ENCODE measurements around the gene NOTUM. TPM values are rescaled to one million over a fixed set of nuclear protein-coding genes. Genes with fewer than 3 reads are reported as not detected.
A peak's percentile ranks its signal among the peaks of the same experiment; 100 is the strongest.

Gene NOTUM
- total RNA-seq, 1 experiment from 2014 or later = not detected

DNA sequence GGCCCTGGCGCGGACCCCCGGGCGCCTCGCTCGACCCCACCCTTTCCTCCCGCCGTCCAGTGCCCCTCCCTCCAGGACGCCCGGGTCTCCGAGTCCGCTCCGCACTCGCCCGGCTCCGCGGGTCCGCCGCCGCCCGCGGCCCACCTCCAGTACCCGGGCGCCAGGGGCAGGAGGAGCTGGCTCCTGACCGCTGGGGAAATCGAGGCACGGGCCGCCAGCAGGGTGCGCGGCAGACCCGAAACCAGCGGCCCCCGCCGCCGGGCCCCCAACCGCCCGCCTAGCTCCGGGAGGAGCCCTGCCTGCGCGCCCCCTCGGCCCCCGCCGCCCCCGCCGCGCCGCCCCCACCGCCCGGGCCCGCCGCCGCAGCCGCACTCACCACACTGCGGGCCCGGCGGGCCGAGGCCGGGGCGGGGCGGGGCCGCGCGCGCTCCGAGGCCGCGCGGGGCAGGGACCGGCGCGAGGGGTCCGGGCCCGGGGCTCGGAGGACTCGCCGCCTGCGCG, 33.8 kb downstream of the NOTUM start:
- Histone ChIP-seq H3K4me3 (ENCODE audit: low read length) (peak overlapping the region; percentile 75), H4K20me1 (ENCODE audit: low read length) (no peaks in the 10 kb centered on the region), H3K27ac (ENCODE audit: low read length) (peak overlapping the region; percentile 80), H3K9me2 (replicated peaks; ENCODE audit: low read length) (no peaks in the 10 kb centered on the region), H3K9ac (ENCODE audit: low read length) (peak overlapping the region; percentile 80), H3F3A (ENCODE audit: low read length, unreplicated experiment) (no peaks in the 10 kb centered on the region), H3K79me2 (ENCODE audit: low read length) (peaks cover 61% of the 10 kb centered on the region), H2AFZ (ENCODE audit: low read length) (no peak overlapping the region), H3K36me3 (ENCODE audit: low read depth, low read length) (peaks cover 2% of the 10 kb centered on the region; the same call in 1 of the 2 replicates), H3K4me2 (ENCODE audit: low read length) (peak overlapping the region; percentile 87), H3K4me1 (ENCODE audit: insufficient read depth, low read length) (peaks cover 41% of the 10 kb centered on the region), H3K27me3 (ENCODE audit: low read length) (no peaks in the 10 kb centered on the region), H3K9me3 (ENCODE audit: low read length) (no peaks in the 10 kb centered on the region)
- DNase-seq (no peak), ATAC-seq (no peak)
- TF ChIP-seq EZH2 (IDR thresholded peaks at IDR 0.05; ENCODE audit: low read length, unreplicated experiment) (no peak), EZH2phosphoT487 (IDR thresholded peaks at IDR 0.05; ENCODE audit: borderline replicate concordance, low read length) (no peak)
- TF ChIP-seq, protein P1, sequence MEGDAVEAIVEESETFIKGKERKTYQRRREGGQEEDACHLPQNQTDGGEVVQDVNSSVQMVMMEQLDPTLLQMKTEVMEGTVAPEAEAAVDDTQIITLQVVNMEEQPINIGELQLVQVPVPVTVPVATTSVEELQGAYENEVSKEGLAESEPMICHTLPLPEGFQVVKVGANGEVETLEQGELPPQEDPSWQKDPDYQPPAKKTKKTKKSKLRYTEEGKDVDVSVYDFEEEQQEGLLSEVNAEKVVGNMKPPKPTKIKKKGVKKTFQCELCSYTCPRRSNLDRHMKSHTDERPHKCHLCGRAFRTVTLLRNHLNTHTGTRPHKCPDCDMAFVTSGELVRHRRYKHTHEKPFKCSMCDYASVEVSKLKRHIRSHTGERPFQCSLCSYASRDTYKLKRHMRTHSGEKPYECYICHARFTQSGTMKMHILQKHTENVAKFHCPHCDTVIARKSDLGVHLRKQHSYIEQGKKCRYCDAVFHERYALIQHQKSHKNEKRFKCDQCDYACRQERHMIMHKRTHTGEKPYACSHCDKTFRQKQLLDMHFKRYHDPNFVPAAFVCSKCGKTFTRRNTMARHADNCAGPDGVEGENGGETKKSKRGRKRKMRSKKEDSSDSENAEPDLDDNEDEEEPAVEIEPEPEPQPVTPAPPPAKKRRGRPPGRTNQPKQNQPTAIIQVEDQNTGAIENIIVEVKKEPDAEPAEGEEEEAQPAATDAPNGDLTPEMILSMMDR (conservative IDR thresholded peaks at IDR 0.05; ENCODE audit: low read depth, low read length) = no peak
- ChIA-PET CTCF (interaction anchor here (1.0 to 1.1 kb wide), 2 partner anchors 10 to 104 kb away, joined by 3 to 10 read pairs; no protein-coding TSS in a partner anchor), POLR2A (ENCODE audit: unreplicated experiment) (interaction anchor here (0.6 to 1.0 kb wide), 3 partner anchors 15 to 111 kb away, joined by 4 to 6 read pairs (median 4); partner anchors contain the start of gene DCXR)
- BruUV-seq (replicated peaks) = no TSS peak
- intact Hi-C loops (cut with micrococcal nuclease) = loop anchor here (5.0 kb wide), 1 partner anchor 55 kb away; the partner anchor contains the start of gene ARHGDIA

DNA sequence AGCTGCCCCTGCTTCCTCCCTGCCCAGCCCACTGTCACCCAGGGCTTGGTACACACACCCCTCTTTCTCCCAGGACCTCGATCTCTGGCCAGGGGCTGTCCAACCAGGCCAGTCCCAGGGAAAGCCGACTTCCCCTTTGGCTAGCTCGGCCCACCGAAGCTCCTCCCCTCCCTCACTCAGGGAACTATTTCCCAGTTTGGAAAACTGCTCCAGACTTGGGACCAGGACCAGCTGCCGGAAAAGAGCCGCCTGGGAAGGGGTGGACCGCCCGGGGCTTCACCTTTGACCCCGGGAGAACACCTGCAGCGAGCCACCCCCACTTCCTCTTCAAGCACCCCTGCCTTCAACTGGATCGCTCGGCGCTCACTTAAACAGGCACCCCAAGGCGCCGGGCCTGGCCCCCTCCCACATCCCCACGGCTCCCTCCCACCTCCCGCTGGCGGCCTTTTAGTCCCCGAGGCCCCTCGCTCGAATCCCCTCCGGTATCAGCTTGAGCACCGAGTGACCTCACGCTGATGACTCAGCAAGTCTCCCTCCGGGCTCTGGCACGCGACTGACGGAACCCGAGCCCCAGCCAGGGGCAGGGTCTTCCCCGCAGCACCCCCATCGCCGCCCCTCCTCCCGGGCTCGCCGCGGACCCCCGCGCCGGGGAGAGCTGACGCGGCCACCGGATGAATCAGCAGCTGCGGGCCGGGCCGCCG, 34.4 kb downstream of the NOTUM start:
- no peaks in the 10 kb centered on the region for H4K20me1 ChIP-seq (ENCODE audit: low read length)
- TF ChIP-seq, protein P1 (conservative IDR thresholded peaks at IDR 0.05; ENCODE audit: low read depth, low read length) = no peak
- TF ChIP-seq EZH2phosphoT487 (IDR thresholded peaks at IDR 0.05; ENCODE audit: borderline replicate concordance, low read length) (no peak), EZH2 (IDR thresholded peaks at IDR 0.05; ENCODE audit: low read length, unreplicated experiment) (no peak)
- peaks cover 7% of the 10 kb centered on the region; the same call in 1 of the 2 replicates for H3K36me3 ChIP-seq (ENCODE audit: low read depth, low read length)
- H3K9me2 ChIP-seq (replicated peaks; ENCODE audit: low read length) = no peaks in the 10 kb centered on the region
- POLR2A ChIA-PET (ENCODE audit: unreplicated experiment) = interaction anchor here (0.6 to 0.7 kb wide), 3 partner anchors 15 to 111 kb away, joined by 3 to 6 read pairs (median 4); partner anchors contain the start of gene DCXR
- peak overlapping the region; percentile 80 for H3K9ac ChIP-seq (ENCODE audit: low read length)
- peak overlapping the region; percentile 87 for H3K4me2 ChIP-seq (ENCODE audit: low read length)
- H3K4me1 ChIP-seq (ENCODE audit: insufficient read depth, low read length) = peaks cover 41% of the 10 kb centered on the region
- peak; percentile 74 for DNase-seq
- CTCF ChIA-PET = interaction anchor here (1.1 kb wide), 1 partner anchor 104 kb away, joined by 3 read pairs; no protein-coding TSS in a partner anchor
- peak overlapping the region; percentile 80 for H3K27ac ChIP-seq (ENCODE audit: low read length)
- no peak overlapping the region for H2AFZ ChIP-seq (ENCODE audit: low read length)
- peak overlapping the region; percentile 75 for H3K4me3 ChIP-seq (ENCODE audit: low read length)
- peaks cover 67% of the 10 kb centered on the region for H3K79me2 ChIP-seq (ENCODE audit: low read length)
- BruUV-seq (replicated peaks) = no TSS peak
- H3K9me3 ChIP-seq (ENCODE audit: low read length) = no peaks in the 10 kb centered on the region
- no peaks in the 10 kb centered on the region for H3K27me3 ChIP-seq (ENCODE audit: low read length)
- H3F3A ChIP-seq (ENCODE audit: low read length, unreplicated experiment) = no peaks in the 10 kb centered on the region
- intact Hi-C loops (cut with micrococcal nuclease) = loop anchor here (5.0 kb wide), 1 partner anchor 54 kb away; the partner anchor contains the start of gene ARHGDIA
- peak; percentile 44 for ATAC-seq
